Osteoblast (primary cell): ENCODE data around the gene LRRTM2. TPM values are rescaled to one million over a fixed set of nuclear protein-coding genes. Genes with fewer than 3 reads are reported as not detected.

Source experiments
- DNase-seq: peaks from one replicate; pipeline ENCODE4 v3.0.0; 2011; ENCODE audit warnings: low spot score, mixed read lengths; ENCODE audit not compliant: insufficient read length; ENCODE audit errors: missing footprints
- H2AFZ ChIP-seq: 2 replicates; pipeline ENCODE4 v1.6.0; 2011; ENCODE audit warnings: mild to moderate bottlenecking, low read length
- H3K27ac ChIP-seq: 2 replicates; pipeline ENCODE4 v1.5.1; 2011; ENCODE audit warnings: mild to moderate bottlenecking, low read depth, low read length, moderate library complexity
- H3K27me3 ChIP-seq: 2 replicates; pipeline ENCODE4 v1.6.0; 2012; ENCODE audit warnings: mild to moderate bottlenecking, control low read depth, inconsistent platforms, low read length, moderate library complexity; ENCODE audit not compliant: insufficient read depth
- H3K36me3 ChIP-seq: 2 replicates; pipeline ENCODE4 v1.5.1; 2011; ENCODE audit warnings: mild to moderate bottlenecking, low read length, control low read depth, moderate library complexity; ENCODE audit not compliant: insufficient read depth
- H3K4me1 ChIP-seq: 2 replicates; pipeline ENCODE4 v1.5.1; 2011; ENCODE audit warnings: mild to moderate bottlenecking, low read length, control low read depth, moderate library complexity; ENCODE audit not compliant: insufficient read depth
- H3K4me2 ChIP-seq: 2 replicates; pipeline ENCODE4 v1.6.0; 2011; ENCODE audit warnings: mild to moderate bottlenecking, low read length; ENCODE audit not compliant: insufficient read depth
- H3K4me3 ChIP-seq: fragments of 200-600 bp; sonication (generic); 3 replicates; pipeline ENCODE4 v1.5.1; 2012; ENCODE audit warnings: mild to moderate bottlenecking, low read length, inconsistent platforms; ENCODE audit not compliant: insufficient read depth
- H3K79me2 ChIP-seq: 2 replicates; pipeline ENCODE4 v1.6.0; 2012; ENCODE audit warnings: mild to moderate bottlenecking, low read length, control low read depth, inconsistent platforms; ENCODE audit not compliant: insufficient read depth
- H3K9me3 ChIP-seq: 2 replicates; pipeline ENCODE4 v1.5.1; 2011; ENCODE audit warnings: low read depth, low read length, control low read depth
- H4K20me1 ChIP-seq: 2 replicates; pipeline ENCODE4 v1.6.0; 2012; ENCODE audit warnings: mild to moderate bottlenecking, low read length, control low read depth; ENCODE audit not compliant: insufficient read depth
- total RNA-seq: library from RNA; depleted of rRNA; stranded (reverse); fragments of >200 nt; gene quantifications from 2 replicates; pipeline ENCODE4 v1.2.3, GENCODE V29; 2012
- TF ChIP-seq, protein P1 (sequence below): IDR thresholded peaks from 2 replicates; pipeline ENCODE4 v1.5.1; 2011; ENCODE audit warnings: mild to moderate bottlenecking, low read depth, low read length, moderate library complexity; ENCODE audit errors: extremely low read depth

LRRTM2 gene
- total RNA-seq, 1 donor = under 0.01 TPM

- Histone ChIP-seq H3K4me2 (peak overlapping the region; percentile 84), H3K27me3 (no peaks in the 10 kb centered on the region), H4K20me1 (peaks cover 47% of the 10 kb centered on the region), H3K9me3 (no peaks in the 10 kb centered on the region), H3K27ac (peak overlapping the region; percentile 75), H3K79me2 (peaks cover 94% of the 10 kb centered on the region), H3K4me3 (peak overlapping the region; percentile 64), H2AFZ (no peak overlapping the region), H3K4me1 (peaks cover 53% of the 10 kb centered on the region), H3K36me3 (no peaks in the 10 kb centered on the region)
- DNase-seq = no peak
- TF ChIP-seq, protein P1, sequence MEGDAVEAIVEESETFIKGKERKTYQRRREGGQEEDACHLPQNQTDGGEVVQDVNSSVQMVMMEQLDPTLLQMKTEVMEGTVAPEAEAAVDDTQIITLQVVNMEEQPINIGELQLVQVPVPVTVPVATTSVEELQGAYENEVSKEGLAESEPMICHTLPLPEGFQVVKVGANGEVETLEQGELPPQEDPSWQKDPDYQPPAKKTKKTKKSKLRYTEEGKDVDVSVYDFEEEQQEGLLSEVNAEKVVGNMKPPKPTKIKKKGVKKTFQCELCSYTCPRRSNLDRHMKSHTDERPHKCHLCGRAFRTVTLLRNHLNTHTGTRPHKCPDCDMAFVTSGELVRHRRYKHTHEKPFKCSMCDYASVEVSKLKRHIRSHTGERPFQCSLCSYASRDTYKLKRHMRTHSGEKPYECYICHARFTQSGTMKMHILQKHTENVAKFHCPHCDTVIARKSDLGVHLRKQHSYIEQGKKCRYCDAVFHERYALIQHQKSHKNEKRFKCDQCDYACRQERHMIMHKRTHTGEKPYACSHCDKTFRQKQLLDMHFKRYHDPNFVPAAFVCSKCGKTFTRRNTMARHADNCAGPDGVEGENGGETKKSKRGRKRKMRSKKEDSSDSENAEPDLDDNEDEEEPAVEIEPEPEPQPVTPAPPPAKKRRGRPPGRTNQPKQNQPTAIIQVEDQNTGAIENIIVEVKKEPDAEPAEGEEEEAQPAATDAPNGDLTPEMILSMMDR = no peak
These were observed 1.5 kb downstream of the LRRTM2 start for GRCh38 chr5:138873466-138874221.

GRCh38 chr5:138872841-138873465 is 2.2 kb downstream of the LRRTM2 start:
- Histone ChIP-seq H3K4me2 (peak overlapping the region; percentile 84), H3K4me1 (peaks cover 53% of the 10 kb centered on the region), H3K27ac (no peak overlapping the region), H3K79me2 (peaks cover 94% of the 10 kb centered on the region), H3K9me3 (no peaks in the 10 kb centered on the region), H4K20me1 (peaks cover 46% of the 10 kb centered on the region), H3K36me3 (no peaks in the 10 kb centered on the region), H3K4me3 (no peak overlapping the region), H3K27me3 (no peaks in the 10 kb centered on the region), H2AFZ (no peak overlapping the region)
- TF ChIP-seq, protein P1 = no peak
- DNase-seq = no peak

DNA sequence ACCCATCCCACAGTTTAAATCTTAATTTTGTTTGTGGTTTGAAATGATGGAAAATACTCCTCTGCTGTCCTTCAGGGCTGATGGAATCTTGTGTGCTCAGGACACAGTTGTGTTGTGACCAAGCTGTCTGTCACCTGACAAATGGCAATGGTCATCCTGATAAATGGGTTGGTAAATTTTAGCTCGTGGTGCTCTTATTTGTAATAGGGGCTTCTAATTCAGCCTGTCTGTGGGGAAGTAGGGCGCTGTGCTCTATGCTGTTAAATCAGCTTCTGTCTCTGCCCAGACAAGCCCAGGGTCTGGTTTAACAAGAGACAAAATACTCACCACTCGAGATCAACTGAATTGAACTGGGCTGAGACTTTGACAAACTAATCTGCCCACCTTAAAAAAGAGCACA is 4.5 kb downstream of the LRRTM2 start:
- Histone ChIP-seq H3K27ac (peak overlapping the region; percentile 58), H2AFZ (no peak overlapping the region), H3K79me2 (peaks cover 92% of the 10 kb centered on the region), H3K9me3 (no peaks in the 10 kb centered on the region), H3K4me2 (peak overlapping the region; percentile 46), H3K4me1 (peaks cover 53% of the 10 kb centered on the region), H4K20me1 (peaks cover 37% of the 10 kb centered on the region), H3K27me3 (no peaks in the 10 kb centered on the region), H3K4me3 (no peak overlapping the region), H3K36me3 (no peaks in the 10 kb centered on the region)
- TF ChIP-seq, protein P1 = no peak
- no peak for DNase-seq
